ENCODE data around the gene CFAP77. TPM values are rescaled to one million over a fixed set of nuclear protein-coding genes. Genes with fewer than 3 reads are reported as not detected.

Gene CFAP77
- total RNA-seq, 1 donor from 2014 or later = not detected

DNA sequence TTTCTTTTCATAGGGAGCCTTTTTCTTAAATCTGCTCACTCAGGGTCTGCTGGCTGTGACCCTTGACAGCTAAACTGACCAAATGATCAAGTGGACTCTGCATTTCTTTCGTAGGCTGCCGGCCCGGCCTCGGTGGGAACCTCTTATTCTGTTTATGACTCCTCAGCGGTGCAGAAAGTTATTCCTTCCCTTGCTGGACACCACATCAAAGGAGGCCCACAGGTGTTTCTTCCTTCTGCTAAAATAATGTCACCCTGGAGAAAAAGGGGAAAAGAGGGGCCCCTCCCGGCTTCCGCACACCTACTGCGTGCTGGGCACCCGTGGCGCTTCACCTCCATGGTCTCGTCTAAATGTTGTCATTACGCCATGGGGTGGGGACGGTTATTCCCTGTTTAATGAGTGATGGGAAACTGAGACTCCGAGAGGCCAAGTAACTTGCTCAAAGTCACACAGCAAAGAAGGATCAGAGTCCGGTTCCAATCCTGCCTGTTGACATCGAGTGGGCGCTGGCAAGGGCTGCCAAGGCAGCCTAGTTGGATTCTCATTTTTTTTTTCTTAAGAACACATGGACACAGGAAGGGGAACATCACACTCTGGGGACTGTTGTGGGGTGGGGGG lies 72.3 kb downstream of the CFAP77 start:
- intact Hi-C loops (cut with DNase I) = no loop called here
- Histone ChIP-seq H3K27me3 (peaks cover 30% of the 10 kb centered on the region), H3K36me3 (no peaks in the 10 kb centered on the region), H3K9me3 (no peaks in the 10 kb centered on the region), H3K4me1 (no peaks in the 10 kb centered on the region), H3K4me3 (no peak overlapping the region), H3K27ac (no peak overlapping the region)
- ATAC-seq = no peak
- TF ChIP-seq, protein P1, sequence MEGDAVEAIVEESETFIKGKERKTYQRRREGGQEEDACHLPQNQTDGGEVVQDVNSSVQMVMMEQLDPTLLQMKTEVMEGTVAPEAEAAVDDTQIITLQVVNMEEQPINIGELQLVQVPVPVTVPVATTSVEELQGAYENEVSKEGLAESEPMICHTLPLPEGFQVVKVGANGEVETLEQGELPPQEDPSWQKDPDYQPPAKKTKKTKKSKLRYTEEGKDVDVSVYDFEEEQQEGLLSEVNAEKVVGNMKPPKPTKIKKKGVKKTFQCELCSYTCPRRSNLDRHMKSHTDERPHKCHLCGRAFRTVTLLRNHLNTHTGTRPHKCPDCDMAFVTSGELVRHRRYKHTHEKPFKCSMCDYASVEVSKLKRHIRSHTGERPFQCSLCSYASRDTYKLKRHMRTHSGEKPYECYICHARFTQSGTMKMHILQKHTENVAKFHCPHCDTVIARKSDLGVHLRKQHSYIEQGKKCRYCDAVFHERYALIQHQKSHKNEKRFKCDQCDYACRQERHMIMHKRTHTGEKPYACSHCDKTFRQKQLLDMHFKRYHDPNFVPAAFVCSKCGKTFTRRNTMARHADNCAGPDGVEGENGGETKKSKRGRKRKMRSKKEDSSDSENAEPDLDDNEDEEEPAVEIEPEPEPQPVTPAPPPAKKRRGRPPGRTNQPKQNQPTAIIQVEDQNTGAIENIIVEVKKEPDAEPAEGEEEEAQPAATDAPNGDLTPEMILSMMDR (IDR thresholded peaks at IDR 0.05) = no peak
- DNase-seq = no peak

DNA sequence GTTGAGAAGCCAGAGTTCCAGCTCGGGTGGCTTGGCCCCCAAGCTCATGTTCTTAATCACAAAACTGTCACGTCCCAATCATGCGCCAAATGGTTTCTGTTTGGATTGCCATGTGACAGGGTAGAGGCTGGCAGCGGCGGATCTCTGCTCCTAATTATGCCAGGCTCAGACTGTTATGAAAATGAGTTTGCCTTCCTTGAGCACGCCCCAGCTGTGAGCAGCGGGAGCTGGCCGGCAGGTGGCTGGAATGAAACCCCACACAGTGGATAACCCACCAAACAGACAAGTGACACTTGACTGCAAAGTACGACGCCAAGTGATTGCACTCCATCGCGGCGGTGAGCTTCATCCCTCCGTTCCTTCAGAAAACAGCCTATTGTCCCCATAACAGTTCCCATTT lies 75.4 kb downstream of the CFAP77 start:
- Histone ChIP-seq H3K27ac (no peak overlapping the region), H3K27me3 (peaks cover 39% of the 10 kb centered on the region)

DNA sequence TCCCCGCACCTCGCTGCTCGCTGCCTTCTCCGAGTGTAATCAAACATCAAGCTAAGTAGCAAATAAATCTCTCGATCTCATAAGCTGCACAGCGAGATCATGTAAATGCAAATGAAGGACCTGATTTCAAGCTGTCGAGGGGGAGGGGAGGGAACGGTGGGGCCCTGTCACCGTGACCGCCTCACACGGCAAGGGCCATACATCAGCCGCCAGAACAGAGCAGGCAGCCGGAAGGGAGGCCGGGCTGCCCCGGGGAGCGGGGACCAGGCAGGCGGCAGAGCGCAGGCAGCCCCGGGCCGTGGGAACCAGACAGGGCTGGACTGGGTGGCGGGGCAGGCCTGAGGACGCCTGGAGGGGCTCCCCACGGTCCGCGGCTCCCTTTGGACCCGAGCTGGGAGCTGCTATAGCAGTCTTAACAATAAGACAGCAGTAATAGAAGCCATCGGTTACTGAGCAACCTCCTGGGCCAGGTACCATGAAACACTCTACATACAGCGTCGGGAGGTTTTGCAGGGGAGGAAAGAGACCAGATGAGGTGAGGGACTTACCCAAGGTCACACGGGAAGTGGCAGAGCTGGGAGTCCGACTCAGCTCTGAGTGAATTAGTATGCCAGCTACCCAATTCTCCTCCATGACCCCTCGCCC lies 76.8 kb downstream of the CFAP77 start:
- no peak overlapping the region for H3K27ac ChIP-seq
- H3K9me3 ChIP-seq = no peaks in the 10 kb centered on the region
- no peaks in the 10 kb centered on the region for H3K36me3 ChIP-seq
- DNase-seq = no peak
- H3K27me3 ChIP-seq = peaks cover 32% of the 10 kb centered on the region
- intact Hi-C loops (cut with DNase I) = no loop called here
- no peak overlapping the region for H3K4me3 ChIP-seq
- TF ChIP-seq, protein P1 (IDR thresholded peaks at IDR 0.05) = no peak
- H3K4me1 ChIP-seq = no peaks in the 10 kb centered on the region
- peak; percentile 16 for ATAC-seq

More for the DNA sequence above, 75.4 kb downstream of the CFAP77 start:
- Histone ChIP-seq H3K4me3 (no peak overlapping the region), H3K4me1 (no peaks in the 10 kb centered on the region), H3K36me3 (no peaks in the 10 kb centered on the region), H3K9me3 (no peaks in the 10 kb centered on the region)
- TF ChIP-seq, protein P1 (IDR thresholded peaks at IDR 0.05) = no peak
- intact Hi-C loops (cut with DNase I) = no loop called here
- ATAC-seq (no peak), DNase-seq (no peak)

DNA sequence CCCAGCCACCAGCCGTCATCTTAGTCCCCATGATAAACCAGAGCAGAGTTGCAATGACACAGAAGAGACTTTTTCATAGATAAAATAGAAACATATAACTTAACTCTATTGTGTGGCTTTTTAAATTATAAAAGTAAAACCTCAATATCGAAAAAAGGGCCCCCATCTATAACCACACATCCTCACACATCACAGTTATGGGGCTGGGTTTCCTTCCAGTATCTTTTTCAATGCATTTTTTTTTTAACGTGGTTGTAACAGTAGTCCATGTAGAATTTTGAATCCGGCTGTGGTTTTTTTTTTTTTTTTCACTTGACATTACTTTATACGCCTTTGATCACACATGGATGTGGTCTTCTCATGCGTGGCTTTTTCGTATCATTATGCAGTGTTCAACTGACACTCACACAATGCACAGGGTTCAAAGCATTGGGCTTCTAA lies 77.4 kb downstream of the CFAP77 start:
- no peak for ATAC-seq
- TF ChIP-seq, protein P1 (IDR thresholded peaks at IDR 0.05) = no peak
- Histone ChIP-seq H3K36me3 (no peaks in the 10 kb centered on the region), H3K9me3 (no peaks in the 10 kb centered on the region), H3K4me1 (no peaks in the 10 kb centered on the region), H3K4me3 (no peak overlapping the region), H3K27me3 (peaks cover 32% of the 10 kb centered on the region), H3K27ac (no peak overlapping the region)
- intact Hi-C loops (cut with DNase I) = no loop called here
- DNase-seq = no peak

DNA sequence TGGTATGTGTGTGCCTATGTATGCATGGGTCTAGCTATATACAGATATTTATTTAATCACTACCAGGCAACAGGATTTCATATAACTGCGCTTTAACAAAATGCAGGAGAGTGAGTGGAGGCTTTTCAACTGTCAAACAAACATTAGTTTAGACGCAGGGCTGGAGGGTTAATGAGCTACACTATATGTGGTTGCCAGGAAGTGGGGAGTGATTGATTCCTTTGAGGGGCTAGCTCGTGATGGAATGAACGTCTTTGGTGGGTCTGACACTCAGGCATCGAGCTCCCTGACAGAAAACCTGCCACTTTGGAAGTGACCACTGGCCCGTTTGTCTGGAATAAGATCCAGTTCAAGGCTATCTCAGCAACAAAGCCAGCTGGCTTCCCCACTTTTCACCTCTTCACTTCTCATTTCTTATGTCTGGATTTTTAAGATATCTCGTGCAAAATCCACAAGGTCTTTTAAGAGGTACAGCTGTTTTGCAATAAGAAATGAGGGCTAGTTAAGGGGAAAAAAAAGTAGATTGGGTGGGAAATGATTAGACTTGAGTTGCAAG lies 78.0 kb downstream of the CFAP77 start:
- Histone ChIP-seq H3K9me3 (no peaks in the 10 kb centered on the region), H3K27ac (no peak overlapping the region), H3K4me3 (no peak overlapping the region), H3K27me3 (peaks cover 32% of the 10 kb centered on the region), H3K36me3 (no peaks in the 10 kb centered on the region), H3K4me1 (no peaks in the 10 kb centered on the region)
- intact Hi-C loops (cut with DNase I) = no loop called here
- ATAC-seq (no peak), DNase-seq (no peak)
- TF ChIP-seq, protein P1 (IDR thresholded peaks at IDR 0.05) = no peak
